Activated T-helper 1 cell treated with anti-CD3 and anti-CD28 coated beads, Interleukin-12 subunit alpha, Interleukin-12 subunit beta, Interleukin-2, Interleukin-4 antibody, amounts not matched to agents 30 ng/mL and 10 ng/mL and 1 ng/mL, durations not matched to agents 14 hours and 24 hours and 36 hours (primary cell): Measurements from ENCODE around the gene VSIG10L2. TPM values are rescaled to one million over a fixed set of nuclear protein-coding genes. Genes with fewer than 3 reads are reported as not detected.

Experiments
- DNase-seq: peaks from one replicate; pipeline ENCODE4 v3.0.0; 2021; ENCODE audit warnings: low spot score
- H3K27ac Mint-ChIP-seq: one replicate; pipeline ENCODE4 v1.8.0; 2021; ENCODE audit warnings: mild to moderate bottlenecking, mixed read lengths
- H3K27me3 Mint-ChIP-seq: one replicate; pipeline ENCODE4 v1.8.0; 2022; ENCODE audit warnings: mild to moderate bottlenecking, moderate library complexity, mixed read lengths; ENCODE audit not compliant: insufficient read depth
- H3K36me3 Mint-ChIP-seq: one replicate; pipeline ENCODE4 v1.8.0; 2021; ENCODE audit warnings: low read depth, mixed read lengths
- H3K4me1 Mint-ChIP-seq: one replicate; pipeline ENCODE4 v1.8.0; 2021; ENCODE audit warnings: low read depth, mixed read lengths
- H3K4me3 Mint-ChIP-seq: one replicate; pipeline ENCODE4 v1.8.0; 2021; ENCODE audit warnings: mild to moderate bottlenecking, moderate library complexity, mixed read lengths
- H3K9me3 Mint-ChIP-seq: one replicate; pipeline ENCODE4 v1.8.0; 2021; ENCODE audit warnings: mixed read lengths
- intact Hi-C: fragments of 100-400 bp; cut with micrococcal nuclease; formaldehyde crosslinking; loops from one replicate; pipeline ENCODE4 v1.15.1; 2024
- total RNA-seq: library from RNA; stranded (reverse); gene quantifications from 2 replicates; pipeline ENCODE4 v1.2.3, GENCODE V29; 2022

Gene VSIG10L2
- total RNA-seq, 1 donor from 2014 or later, result not detected

DNA sequence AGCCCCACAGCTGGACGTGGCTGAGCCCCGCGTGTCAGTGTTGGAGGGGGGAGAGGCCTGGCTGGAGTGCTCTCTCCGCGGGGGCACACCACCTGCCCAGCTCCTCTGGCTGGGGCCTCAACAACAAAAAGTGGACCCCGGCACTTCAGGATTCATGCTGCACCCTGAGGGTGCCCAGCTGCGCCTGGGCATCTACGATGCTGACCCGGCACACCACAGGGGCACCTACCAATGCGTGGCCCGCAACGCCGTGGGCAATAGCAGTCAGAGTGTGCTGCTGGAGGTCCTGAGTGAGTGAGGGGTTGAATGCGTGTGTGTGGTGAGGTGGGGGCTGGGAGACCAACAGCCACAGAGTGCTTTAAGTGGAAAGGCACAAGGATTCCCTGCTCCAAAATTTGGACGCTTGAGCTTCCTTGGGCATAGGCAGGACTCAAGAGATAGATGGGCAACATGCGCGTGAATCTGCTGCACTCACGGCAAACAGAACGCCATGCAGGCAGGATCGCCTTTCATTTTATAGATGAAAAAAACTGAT, 7.6 kb downstream of the VSIG10L2 start:
- Mint-ChIP-seq H3K4me1 (peaks cover 7% of the 10 kb centered on the region), H3K36me3 (no peaks in the 10 kb centered on the region), H3K27me3 (no peaks in the 10 kb centered on the region), H3K9me3 (no peaks in the 10 kb centered on the region), H3K27ac (no peak overlapping the region), H3K4me3 (no peak overlapping the region)
- intact Hi-C loops, result no loop called here
- DNase-seq, result no peak

DNA sequence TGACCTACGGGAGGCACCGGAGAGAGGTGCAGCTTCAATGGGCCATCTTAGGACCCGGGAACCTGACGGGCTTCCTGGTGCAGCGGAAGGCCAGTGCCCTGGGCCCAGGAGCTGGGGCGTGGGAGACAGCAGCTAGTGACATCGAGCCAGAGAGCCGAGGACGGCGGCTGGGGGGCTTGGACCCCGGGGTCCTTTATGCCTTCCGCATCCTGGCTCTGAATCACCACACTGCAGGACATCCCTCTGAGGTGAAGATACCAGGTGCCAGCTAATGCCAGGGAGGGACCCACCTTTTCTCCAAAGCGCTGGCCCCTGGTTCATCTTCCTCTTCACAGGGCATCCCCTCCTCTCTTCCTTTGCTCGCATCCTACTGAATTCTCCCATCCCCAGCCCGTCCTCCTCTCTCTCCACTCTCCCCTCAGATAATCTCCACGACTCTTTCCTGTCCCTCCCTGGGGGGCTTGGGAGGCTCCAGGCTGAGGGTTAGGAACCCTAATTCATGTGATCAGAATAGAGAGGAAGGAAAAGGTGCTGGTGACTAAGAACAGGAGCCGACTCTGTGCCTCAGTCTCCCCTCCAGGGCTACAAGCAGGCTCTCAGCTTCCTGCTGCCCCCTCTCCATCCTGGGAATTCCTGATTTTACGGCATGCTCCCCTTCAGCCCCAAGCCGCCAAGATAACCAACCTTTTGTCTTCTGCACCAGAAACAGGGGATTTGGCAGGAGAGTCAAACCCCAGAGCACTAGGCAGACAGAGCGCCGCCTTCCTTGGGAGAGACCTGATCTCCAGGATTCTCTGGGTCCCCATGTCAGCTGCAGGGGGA, 8.5 kb downstream of the VSIG10L2 start:
- no peaks in the 10 kb centered on the region for H3K9me3 Mint-ChIP-seq
- H3K4me3 Mint-ChIP-seq, result no peak overlapping the region
- no peaks in the 10 kb centered on the region for H3K36me3 Mint-ChIP-seq
- H3K27ac Mint-ChIP-seq, result no peak overlapping the region
- no peak for DNase-seq
- no peaks in the 10 kb centered on the region for H3K27me3 Mint-ChIP-seq
- intact Hi-C loops, result no loop called here
- H3K4me1 Mint-ChIP-seq, result peaks cover 7% of the 10 kb centered on the region

DNA sequence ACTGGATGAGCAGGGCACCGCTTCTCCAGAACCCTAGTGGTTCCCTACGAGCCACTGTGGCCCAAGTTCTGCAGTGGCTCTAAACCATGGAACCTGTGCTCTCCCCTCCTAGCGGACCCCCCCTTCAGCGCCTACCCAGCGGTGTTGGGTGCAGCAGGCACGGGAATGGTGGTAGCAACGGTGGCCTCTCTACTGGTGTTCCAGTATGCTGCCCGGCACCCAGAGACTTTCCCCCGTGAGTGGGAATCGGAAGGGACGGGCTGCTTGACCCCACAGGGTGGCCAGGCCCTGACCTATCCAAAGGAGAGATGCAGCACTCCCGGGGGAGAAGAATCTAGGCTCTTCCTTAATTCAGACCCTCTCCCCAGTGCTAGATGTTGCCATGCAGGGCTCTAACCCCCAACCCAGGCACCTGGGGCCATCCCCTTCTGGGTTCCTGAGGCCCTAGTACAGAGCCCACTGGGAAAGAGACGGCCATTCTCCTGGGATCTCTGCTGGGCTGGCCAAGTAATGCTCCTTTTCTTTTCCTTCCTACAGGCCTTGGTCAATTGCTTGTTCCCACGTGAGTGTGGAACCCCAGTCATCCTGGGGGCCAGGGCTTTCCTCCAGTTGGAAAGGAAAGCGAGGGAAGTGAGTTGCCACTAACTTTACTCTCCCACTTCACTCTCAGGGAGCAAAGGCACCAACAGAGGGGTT, 9.2 kb downstream of the VSIG10L2 start:
- H3K4me3 Mint-ChIP-seq, result no peak overlapping the region
- no peak for DNase-seq
- intact Hi-C loops, result no loop called here
- H3K27me3 Mint-ChIP-seq, result no peaks in the 10 kb centered on the region
- H3K27ac Mint-ChIP-seq, result no peak overlapping the region
- peaks cover 7% of the 10 kb centered on the region for H3K4me1 Mint-ChIP-seq
- H3K9me3 Mint-ChIP-seq, result no peaks in the 10 kb centered on the region
- no peaks in the 10 kb centered on the region for H3K36me3 Mint-ChIP-seq

DNA sequence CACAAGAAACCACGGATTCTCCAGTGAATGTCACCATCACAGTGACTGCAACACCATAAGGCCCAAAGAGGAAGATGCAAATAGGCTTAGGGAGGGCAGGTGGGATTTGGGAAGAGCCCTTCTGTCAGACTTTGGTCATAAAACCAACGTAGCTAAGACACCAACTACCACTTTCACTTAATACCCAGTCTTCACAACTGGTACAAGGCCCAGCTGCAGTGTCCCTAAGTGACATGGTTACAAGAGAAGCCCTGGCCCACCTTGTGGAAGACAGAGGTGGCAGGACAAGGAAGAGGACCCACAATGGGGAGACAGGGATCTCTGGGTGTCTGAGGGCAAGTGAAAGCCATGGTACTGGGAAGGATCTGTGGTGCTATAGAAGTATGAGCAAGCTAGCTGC, 10.0 kb downstream of the VSIG10L2 start:
- H3K27ac Mint-ChIP-seq, result no peak overlapping the region
- H3K27me3 Mint-ChIP-seq, result no peaks in the 10 kb centered on the region
- H3K4me1 Mint-ChIP-seq, result peaks cover 7% of the 10 kb centered on the region
- H3K9me3 Mint-ChIP-seq, result no peaks in the 10 kb centered on the region
- H3K36me3 Mint-ChIP-seq, result no peaks in the 10 kb centered on the region
- DNase-seq, result no peak
- intact Hi-C loops, result no loop called here
- no peak overlapping the region for H3K4me3 Mint-ChIP-seq

DNA sequence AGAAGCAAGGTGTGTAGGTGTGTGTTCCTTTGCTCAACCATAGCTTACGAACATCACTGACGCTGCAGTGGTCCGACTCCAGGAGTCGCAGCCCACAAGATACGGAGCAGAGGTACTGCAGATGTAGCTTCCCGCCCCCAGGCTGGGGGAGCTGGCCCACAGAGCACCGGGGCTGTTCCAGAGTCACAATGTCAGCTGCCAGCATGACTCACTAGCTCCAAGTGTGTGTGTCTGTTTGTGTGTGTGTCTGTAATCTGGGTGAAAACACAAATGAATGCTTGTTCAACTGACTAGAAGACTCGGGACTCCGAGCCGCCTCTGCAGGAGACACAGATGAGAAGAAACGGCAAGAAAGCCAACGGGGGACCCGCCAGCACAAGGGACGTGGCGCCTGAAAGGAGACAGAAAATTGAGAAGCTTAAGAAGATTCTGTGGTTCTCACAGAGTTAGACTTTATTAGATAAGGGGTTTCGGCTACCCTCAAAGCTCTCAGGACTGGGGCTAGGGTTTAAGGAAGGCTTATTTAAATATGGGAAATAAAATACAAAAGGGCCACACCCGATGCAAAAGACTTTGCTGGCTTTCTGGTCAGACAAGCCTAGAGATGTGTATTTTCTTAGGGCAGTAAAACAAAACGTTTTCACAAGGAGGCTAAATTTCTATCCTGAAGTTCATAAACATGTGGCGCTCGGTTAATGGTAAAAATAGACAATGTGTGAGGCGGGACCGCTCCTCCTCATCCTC, 10.7 kb downstream of the VSIG10L2 start:
- Mint-ChIP-seq H3K9me3 (no peaks in the 10 kb centered on the region), H3K27ac (no peak overlapping the region), H3K36me3 (no peaks in the 10 kb centered on the region), H3K4me1 (peaks cover 7% of the 10 kb centered on the region), H3K27me3 (no peaks in the 10 kb centered on the region), H3K4me3 (no peak overlapping the region)
- intact Hi-C loops, result no loop called here
- no peak for DNase-seq

DNA sequence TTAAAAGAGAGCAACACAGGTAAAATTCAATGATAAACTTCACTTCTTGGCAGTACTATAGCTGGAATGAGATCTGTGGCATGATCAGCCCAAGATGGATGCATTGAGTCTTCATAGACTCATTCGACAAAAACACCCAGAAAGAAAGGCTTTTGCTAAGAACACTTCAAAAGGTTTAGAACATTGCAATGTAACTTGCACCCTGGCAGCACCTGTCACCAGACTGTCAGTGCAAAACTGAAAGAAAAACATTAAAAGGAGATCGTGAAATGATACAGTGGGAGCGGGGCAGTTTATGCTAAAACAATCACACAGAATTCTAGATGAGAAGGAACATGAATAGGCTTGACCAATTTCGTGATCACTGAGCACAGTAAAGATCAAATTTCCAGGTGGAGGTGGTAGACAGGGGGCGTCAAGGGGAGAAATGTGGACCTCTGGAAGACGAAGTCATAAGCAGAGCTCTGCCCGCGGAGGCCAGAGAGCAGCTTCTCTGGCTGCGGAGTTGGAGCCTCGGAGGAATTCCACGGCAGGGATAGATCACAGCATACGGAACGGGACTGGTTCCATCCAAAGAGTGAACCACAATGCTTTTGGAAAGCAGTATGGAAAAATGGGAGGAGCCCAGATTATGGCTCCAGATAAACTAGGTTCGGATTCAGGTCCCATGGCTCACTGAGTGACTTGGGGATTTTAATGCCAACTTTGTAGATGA, 11.9 kb downstream of the VSIG10L2 start:
- Mint-ChIP-seq H3K27me3 (peaks cover 2% of the 10 kb centered on the region), H3K27ac (no peak overlapping the region), H3K4me3 (peak overlapping the region; percentile 48), H3K9me3 (no peaks in the 10 kb centered on the region), H3K4me1 (peaks cover 7% of the 10 kb centered on the region), H3K36me3 (no peaks in the 10 kb centered on the region)
- DNase-seq, result no peak
- intact Hi-C loops, result no loop called here

DNA sequence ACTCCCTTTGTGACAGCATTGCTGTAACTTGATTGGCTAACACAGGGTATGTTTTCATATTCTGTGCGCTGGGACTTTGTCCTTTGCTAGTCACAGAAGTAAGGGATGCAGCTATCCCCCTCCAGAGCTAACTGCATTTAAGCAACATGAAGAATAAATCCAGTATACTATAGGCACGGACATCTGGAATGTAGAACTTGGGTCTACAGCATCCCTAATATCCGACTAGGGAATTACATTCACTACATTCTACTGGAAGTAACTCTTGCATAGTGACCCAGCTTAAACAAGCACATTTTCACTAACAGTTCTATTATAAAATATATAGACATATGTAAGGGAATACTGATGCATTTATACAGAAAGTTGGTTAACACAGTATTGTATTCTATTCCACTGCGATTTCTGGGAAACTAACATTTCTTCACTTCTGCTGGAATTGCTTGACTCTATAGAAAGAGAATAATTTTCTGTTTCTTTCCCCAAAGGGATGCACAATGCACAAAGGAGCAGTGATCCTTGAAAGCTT, 13.1 kb downstream of the VSIG10L2 start:
- no peak overlapping the region for H3K4me3 Mint-ChIP-seq
- peaks cover 2% of the 10 kb centered on the region for H3K27me3 Mint-ChIP-seq
- H3K9me3 Mint-ChIP-seq, result no peaks in the 10 kb centered on the region
- no peak for DNase-seq
- intact Hi-C loops, result no loop called here
- no peak overlapping the region for H3K27ac Mint-ChIP-seq
- peaks cover 7% of the 10 kb centered on the region for H3K4me1 Mint-ChIP-seq
- H3K36me3 Mint-ChIP-seq, result no peaks in the 10 kb centered on the region

DNA sequence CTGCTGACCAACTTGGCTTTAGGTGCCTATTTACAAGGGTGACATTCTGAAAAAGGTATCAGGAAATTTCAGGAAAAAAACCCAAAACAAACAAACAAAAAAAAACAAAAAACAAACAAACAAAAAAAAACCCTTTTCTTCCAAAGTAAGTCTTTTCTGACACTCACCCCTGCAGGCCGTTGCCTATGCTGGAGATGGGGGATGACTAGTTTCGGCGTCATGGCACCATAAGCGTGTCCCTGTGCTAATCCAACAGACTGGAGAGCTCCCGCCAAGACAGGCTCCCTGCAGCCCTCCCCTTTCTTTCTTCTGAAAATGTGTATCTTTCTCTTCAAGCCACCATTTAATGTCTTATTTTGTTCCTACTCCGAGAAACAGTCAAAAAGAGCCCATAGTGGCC, 13.7 kb downstream of the VSIG10L2 start:
- intact Hi-C loops, result no loop called here
- H3K4me3 Mint-ChIP-seq, result no peak overlapping the region
- H3K27me3 Mint-ChIP-seq, result peaks cover 2% of the 10 kb centered on the region
- DNase-seq, result no peak
- no peaks in the 10 kb centered on the region for H3K36me3 Mint-ChIP-seq
- no peak overlapping the region for H3K27ac Mint-ChIP-seq
- peaks cover 7% of the 10 kb centered on the region for H3K4me1 Mint-ChIP-seq
- no peaks in the 10 kb centered on the region for H3K9me3 Mint-ChIP-seq

DNA sequence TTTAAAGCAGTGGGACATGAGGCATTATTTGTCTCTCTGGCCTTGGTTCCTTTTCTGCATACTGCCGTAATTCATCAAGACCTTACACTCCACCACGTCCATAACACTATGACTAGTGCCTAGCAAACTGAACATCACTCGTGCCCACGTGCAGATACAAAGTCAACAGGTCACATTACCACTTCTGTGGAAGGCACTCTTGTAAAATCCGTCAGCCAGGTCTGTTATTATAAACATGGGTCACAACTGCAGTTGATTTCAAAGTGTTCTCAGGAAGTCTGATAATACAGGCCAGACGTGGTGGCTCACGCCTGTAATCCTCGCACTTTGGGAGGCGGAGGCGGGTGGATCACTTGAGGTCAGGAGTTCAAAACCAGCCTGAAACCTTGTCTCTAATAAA, 14.1 kb downstream of the VSIG10L2 start:
- Mint-ChIP-seq H3K4me1 (peaks cover 7% of the 10 kb centered on the region), H3K36me3 (no peaks in the 10 kb centered on the region), H3K27ac (no peak overlapping the region), H3K4me3 (no peak overlapping the region), H3K27me3 (peaks cover 2% of the 10 kb centered on the region), H3K9me3 (no peaks in the 10 kb centered on the region)
- intact Hi-C loops, result no loop called here
- no peak for DNase-seq

DNA sequence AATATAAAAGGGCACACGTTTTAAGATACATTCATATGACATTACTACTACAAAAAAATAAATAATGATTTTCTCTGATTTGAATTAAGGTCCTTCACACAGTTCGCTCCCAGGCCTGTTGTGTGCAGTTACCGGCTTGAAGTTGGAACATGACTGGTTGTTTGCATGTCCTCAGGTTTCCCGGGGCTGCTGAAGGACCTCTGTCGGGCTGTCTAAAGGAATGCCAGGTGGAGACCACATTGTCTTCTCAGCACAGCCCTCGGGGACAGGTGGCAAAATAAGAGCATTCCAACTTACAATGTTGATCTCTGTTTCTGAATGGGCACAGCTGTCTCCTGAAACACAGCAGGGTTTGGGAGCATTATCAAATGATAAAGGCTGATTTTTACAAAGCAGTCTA, 14.9 kb downstream of the VSIG10L2 start:
- Mint-ChIP-seq H3K4me3 (no peak overlapping the region), H3K27ac (no peak overlapping the region), H3K27me3 (peaks cover 4% of the 10 kb centered on the region), H3K36me3 (no peaks in the 10 kb centered on the region), H3K9me3 (no peaks in the 10 kb centered on the region), H3K4me1 (peaks cover 7% of the 10 kb centered on the region)
- no peak for DNase-seq
- intact Hi-C loops, result no loop called here

DNA sequence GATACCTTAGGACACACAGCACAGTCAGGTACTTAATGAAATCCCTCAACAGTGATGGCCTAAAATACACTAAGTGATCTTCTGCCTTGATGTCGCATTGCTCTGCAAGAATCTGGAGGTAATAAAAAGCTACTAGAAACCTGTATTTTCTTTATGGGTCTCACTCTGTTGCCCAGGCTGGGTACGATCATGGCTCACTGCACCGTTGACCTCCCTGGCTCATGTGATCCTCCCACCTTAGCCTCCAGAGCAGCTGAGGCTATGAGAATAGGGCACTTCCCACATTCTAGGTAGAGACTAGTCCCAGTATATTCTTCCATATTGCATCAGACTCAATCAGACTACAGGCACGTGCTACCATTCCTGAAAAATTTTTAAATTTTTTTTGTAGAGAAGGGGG, 21.7 kb downstream of the VSIG10L2 start:
- Mint-ChIP-seq H3K4me1 (no peaks in the 10 kb centered on the region), H3K27me3 (peaks cover 16% of the 10 kb centered on the region), H3K9me3 (no peaks in the 10 kb centered on the region), H3K36me3 (no peaks in the 10 kb centered on the region), H3K27ac (no peak overlapping the region), H3K4me3 (no peak overlapping the region)
- intact Hi-C loops, result no loop called here
- no peak for DNase-seq

DNA sequence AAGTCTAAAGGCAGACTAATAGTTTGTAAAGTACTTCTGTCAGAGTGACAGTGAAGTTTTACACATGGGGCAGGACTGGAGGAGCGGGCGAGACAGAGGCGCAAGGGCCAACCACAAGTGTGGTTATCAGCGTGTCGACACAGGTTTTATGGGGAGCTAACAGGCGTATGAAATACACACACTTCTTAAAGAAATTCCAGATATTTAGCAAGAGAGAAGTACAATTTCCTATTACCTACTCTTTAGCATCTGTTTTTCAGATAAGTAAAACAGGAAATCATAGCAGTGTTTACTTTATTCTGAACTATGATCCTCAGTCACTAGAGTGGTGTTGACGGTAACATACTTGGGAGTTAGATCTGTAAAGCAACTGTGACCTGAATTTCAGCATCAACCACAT, 22.5 kb downstream of the VSIG10L2 start:
- Mint-ChIP-seq H3K4me3 (no peak overlapping the region), H3K27me3 (peaks cover 17% of the 10 kb centered on the region), H3K36me3 (no peaks in the 10 kb centered on the region), H3K4me1 (no peaks in the 10 kb centered on the region), H3K9me3 (no peaks in the 10 kb centered on the region), H3K27ac (no peak overlapping the region)
- DNase-seq, result no peak
- intact Hi-C loops, result no loop called here
